HEK293 (cell line): Measurements from ENCODE around the gene RNASEH2A.

Experiments used
- EGR2 ChIP-seq: fragments of 450-650 bp; formaldehyde crosslinking; IDR thresholded peaks from 2 replicates; pipeline ENCODE4 v1.5.1; 2016; ENCODE audit warnings: low read depth, missing biosample characterization, missing genetic modification characterization
- PBX3 ChIP-seq: sonication (generic); formaldehyde crosslinking; IDR thresholded peaks from 2 replicates; pipeline ENCODE4 v1.8.1; 2022; ENCODE audit warnings: mild to moderate bottlenecking, moderate library complexity, missing genetic modification reagents
- PRDM4 ChIP-seq: fragments of 450-650 bp; formaldehyde crosslinking; IDR thresholded peaks from 2 replicates; pipeline ENCODE4 v1.5.1; 2017; ENCODE audit warnings: missing biosample characterization, missing genetic modification characterization
- REST ChIP-seq: fragments of 450-650 bp; formaldehyde crosslinking; IDR thresholded peaks from 2 replicates; pipeline ENCODE4 v1.5.1; 2016; ENCODE audit warnings: missing biosample characterization, missing genetic modification characterization
- SP3 ChIP-seq: fragments of 450-650 bp; formaldehyde crosslinking; IDR thresholded peaks from 2 replicates; pipeline ENCODE4 v1.5.1; 2016; ENCODE audit warnings: missing biosample characterization, missing genetic modification characterization
- SP7 ChIP-seq: fragments of 450-650 bp; formaldehyde crosslinking; IDR thresholded peaks from 2 replicates; pipeline ENCODE4 v1.5.1; 2016; ENCODE audit warnings: missing biosample characterization, missing genetic modification characterization
- ZBTB10 ChIP-seq: fragments of 450-650 bp; formaldehyde crosslinking; IDR thresholded peaks from 2 replicates; pipeline ENCODE4 v1.5.1; 2016; ENCODE audit warnings: missing biosample characterization, missing genetic modification characterization
- ZBTB26 ChIP-seq: fragments of 450-650 bp; formaldehyde crosslinking; optimal IDR thresholded peaks from 2 replicates; pipeline ENCODE3; 2016; ENCODE audit warnings: missing biosample characterization, mild to moderate bottlenecking, missing genetic modification characterization
- ZFP37 ChIP-seq: fragments of 450-650 bp; formaldehyde crosslinking; IDR thresholded peaks from 2 replicates; pipeline ENCODE4 v1.5.1; 2016; ENCODE audit warnings: missing biosample characterization, missing genetic modification characterization
- ZNF155 ChIP-seq: fragments of 450-650 bp; formaldehyde crosslinking; IDR thresholded peaks from 2 replicates; pipeline ENCODE4 v1.5.1; 2016; ENCODE audit warnings: missing biosample characterization, missing genetic modification characterization
- ZNF169 ChIP-seq: fragments of 450-650 bp; formaldehyde crosslinking; IDR thresholded peaks from 2 replicates; pipeline ENCODE4 v1.5.1; 2016; ENCODE audit warnings: missing biosample characterization, missing genetic modification characterization
- ZNF19 ChIP-seq: fragments of 450-650 bp; formaldehyde crosslinking; IDR thresholded peaks from 2 replicates; pipeline ENCODE4; 2016; ENCODE audit warnings: missing biosample characterization, missing genetic modification characterization, low read depth
- ZNF223 ChIP-seq: fragments of 450-650 bp; formaldehyde crosslinking; IDR thresholded peaks from 2 replicates; pipeline ENCODE4 v1.5.1; 2016; ENCODE audit warnings: missing biosample characterization, missing genetic modification characterization
- ZNF248 ChIP-seq: fragments of 450-650 bp; formaldehyde crosslinking; IDR thresholded peaks from 2 replicates; pipeline ENCODE4 v1.5.1; 2017; ENCODE audit warnings: missing biosample characterization, missing genetic modification characterization
- ZNF302 ChIP-seq: fragments of 450-650 bp; formaldehyde crosslinking; IDR thresholded peaks from 2 replicates; pipeline ENCODE4 v1.5.1; 2016; ENCODE audit warnings: missing biosample characterization, missing genetic modification characterization, low read depth
- ZNF341 ChIP-seq: fragments of 450-650 bp; formaldehyde crosslinking; IDR thresholded peaks from 2 replicates; pipeline ENCODE4; 2016; ENCODE audit warnings: low read depth, missing biosample characterization, missing genetic modification characterization
- ZNF354C ChIP-seq: fragments of 450-650 bp; formaldehyde crosslinking; IDR thresholded peaks from 2 replicates; pipeline ENCODE4 v1.5.1; 2016; ENCODE audit warnings: missing biosample characterization, missing genetic modification characterization, low read depth, borderline replicate concordance
- ZNF391 ChIP-seq: fragments of 450-650 bp; formaldehyde crosslinking; IDR thresholded peaks from 2 replicates; pipeline ENCODE4 v1.5.1; 2016; ENCODE audit warnings: low read depth, missing biosample characterization, missing genetic modification characterization, borderline replicate concordance
- ZNF423 ChIP-seq: fragments of 450-650 bp; formaldehyde crosslinking; IDR thresholded peaks from 2 replicates; pipeline ENCODE4 v1.5.1; 2016; ENCODE audit warnings: missing biosample characterization, missing genetic modification characterization
- ZNF510 ChIP-seq: fragments of 450-650 bp; formaldehyde crosslinking; IDR thresholded peaks from 2 replicates; pipeline ENCODE4 v1.5.1; 2018; ENCODE audit warnings: mild to moderate bottlenecking, missing genetic modification characterization, missing biosample characterization; ENCODE audit not compliant: insufficient replicate concordance
- ZNF585B ChIP-seq: fragments of 450-650 bp; formaldehyde crosslinking; IDR thresholded peaks from 2 replicates; pipeline ENCODE4 v1.5.1; 2016; ENCODE audit warnings: missing biosample characterization, missing genetic modification characterization
- ZNF629 ChIP-seq: fragments of 450-650 bp; formaldehyde crosslinking; IDR thresholded peaks from 2 replicates; pipeline ENCODE4 v1.5.1; 2017; ENCODE audit warnings: missing biosample characterization, missing genetic modification characterization
- ZNF639 ChIP-seq: fragments of 450-650 bp; formaldehyde crosslinking; IDR thresholded peaks from 2 replicates; pipeline ENCODE4 v1.5.1; 2016; ENCODE audit warnings: missing biosample characterization, missing genetic modification characterization
- ZNF792 ChIP-seq: fragments of 450-650 bp; formaldehyde crosslinking; IDR thresholded peaks from 2 replicates; pipeline ENCODE4 v1.5.1; 2016; ENCODE audit warnings: missing biosample characterization, missing genetic modification characterization
- ZNF837 ChIP-seq: fragments of 450-650 bp; formaldehyde crosslinking; IDR thresholded peaks from 2 replicates; pipeline ENCODE4 v1.5.1; 2016; ENCODE audit warnings: missing biosample characterization, missing genetic modification characterization
- ZNF843 ChIP-seq: fragments of 450-650 bp; formaldehyde crosslinking; IDR thresholded peaks from 2 replicates; pipeline ENCODE4 v1.5.1; 2016; ENCODE audit warnings: missing biosample characterization, missing genetic modification characterization
- ZSCAN30 ChIP-seq: fragments of 450-650 bp; IDR thresholded peaks from 2 replicates; pipeline ENCODE4 v1.5.1; 2018; ENCODE audit warnings: missing biosample characterization, mild to moderate bottlenecking, missing genetic modification characterization, moderate library complexity

The RNASEH2A gene

GRCh38 chr19:12792051-12792852 lies 14.1 kb upstream of the RNASEH2A start (continued):
- no peak for TF ChIP-seq PRDM4 (tag by site-specific recombination)
- peak; percentile 34; the same call in 1 of the 2 replicates for TF ChIP-seq SP7 (tag by site-specific recombination)
- TF ChIP-seq ZNF837 = no peak; the same call in 1 of the 2 replicates
- TF ChIP-seq ZNF792 = no peak
- TF ChIP-seq ZNF391 (tag by site-specific recombination) = 0 out of 2 replicates have a peak, but pooled peaks have one; percentile 42
- no peak for TF ChIP-seq ZNF302 (tag by site-specific recombination)
- no peak for TF ChIP-seq ZNF354C
- TF ChIP-seq EGR2 = peak; percentile 73
- no peak for TF ChIP-seq ZNF510 (tag by site-specific recombination)
- no peak for TF ChIP-seq ZSCAN30
- no peak; the same call in 1 of the 2 replicates for TF ChIP-seq ZNF341
- TF ChIP-seq ZNF629 (tag by site-specific recombination) = peak; percentile 6; the same call in 1 of the 2 replicates
- TF ChIP-seq ZNF423 (tag by site-specific recombination) = peak; percentile 70; the same call in 1 of the 2 replicates
- TF ChIP-seq PBX3 (CRISPR knock-in tag) = no peak
- TF ChIP-seq ZBTB26 (tag by site-specific recombination) = peak; percentile 95
- TF ChIP-seq ZNF169 (tag by site-specific recombination) = no peak
- TF ChIP-seq ZBTB10 (tag by site-specific recombination) = peak; percentile 42
- TF ChIP-seq REST (tag by site-specific recombination) = no peak
- 0 out of 2 replicates have a peak, but pooled peaks have one; percentile 13 for TF ChIP-seq ZNF843
- TF ChIP-seq ZNF19 (tag by site-specific recombination) = no peak
- TF ChIP-seq ZNF155 (tag by site-specific recombination) = no peak
- 0 out of 2 replicates have a peak, but pooled peaks have one; percentile 51 for TF ChIP-seq ZFP37 (tag by site-specific recombination)
- no peak for TF ChIP-seq SP3 (tag by site-specific recombination)
- no peak for TF ChIP-seq ZNF639 (tag by site-specific recombination)
- TF ChIP-seq ZNF585B (tag by site-specific recombination) = no peak
- TF ChIP-seq ZNF223 (tag by site-specific recombination) = no peak
- no peak for TF ChIP-seq ZNF248 (tag by site-specific recombination)
